K562 (cell line): Measurements from ENCODE around the gene TRPM4. TPM values are rescaled to one million over a fixed set of nuclear protein-coding genes. Genes with fewer than 3 reads are reported as not detected.
A peak's percentile ranks its signal among the peaks of the same experiment; 100 is the strongest.

Experiments
- CBX1 ChIP-seq: sonication (generic); IDR thresholded peaks from 2 replicates; pipeline ENCODE4 v1.6.1; 2016; ENCODE audit warnings: antibody characterized with exemption, low read depth, mild to moderate bottlenecking
- CHCHD3 ChIP-seq: fragments of 250-450 bp; sonication (Bioruptor Pico); IDR thresholded peaks from 2 replicates; pipeline ENCODE4 v2.1.2; 2022; ENCODE audit warnings: mild to moderate bottlenecking
- CREBBP ChIP-seq: IDR thresholded peaks from one replicate; pipeline ENCODE4 v1.6.1; 2012; ENCODE audit warnings: low read depth, mild to moderate bottlenecking, control low read depth, inconsistent platforms, low read length
- EGR1 ChIP-seq: fragments of 450-650 bp; conservative IDR thresholded peaks from 2 replicates; pipeline ENCODE4 v1.6.1; 2017; ENCODE audit warnings: mild to moderate bottlenecking
- FOXA1 ChIP-seq: fragments of 450-650 bp; IDR thresholded peaks from 2 replicates; pipeline ENCODE4 v1.6.1; 2016; ENCODE audit warnings: mild to moderate bottlenecking, borderline replicate concordance
- FOXA3 ChIP-seq, 2 experiments: fragments of 450-650 bp in 1 of 2; sonication (generic) in 1 of 2; formaldehyde crosslinking; IDR thresholded peaks in 1 of 2; conservative IDR thresholded peaks in 1 of 2; 2 replicates each; pipeline versions ENCODE4 v1.4.0 to v1.8.0; 2020 to 2022; ENCODE audit warnings: mild to moderate bottlenecking in 2 of 2, missing genetic modification reagents in 1 of 2
- FOXK2 ChIP-seq, 2 experiments: fragments of 450-650 bp; IDR thresholded peaks in 1 of 2; conservative IDR thresholded peaks in 1 of 2; 2 replicates each; pipeline ENCODE4 v1.6.1; 2016; ENCODE audit warnings: low read depth in 2 of 2, mild to moderate bottlenecking in 1 of 2
- GABPB2 ChIP-seq: fragments of 250-450 bp; sonication (Bioruptor Pico); conservative IDR thresholded peaks from 2 replicates; pipeline ENCODE4 v1.5.1; 2021; ENCODE audit warnings: mild to moderate bottlenecking
- HDAC1 ChIP-seq, 2 experiments: fragments of 450-650 bp; IDR thresholded peaks; 2 replicates each; pipeline ENCODE4 v1.6.1; 2016 to 2017; ENCODE audit warnings: inconsistent platforms in 1 of 2, mild to moderate bottlenecking in 1 of 2, moderate library complexity in 1 of 2
- LCOR ChIP-seq: sonication (generic); formaldehyde crosslinking; IDR thresholded peaks from 2 replicates; pipeline ENCODE4 v1.8.0; 2022; ENCODE audit warnings: mild to moderate bottlenecking, missing genetic modification reagents
- MEF2A ChIP-seq: IDR thresholded peaks from 2 replicates; pipeline ENCODE4 v1.6.1; 2011; ENCODE audit warnings: low read depth, mild to moderate bottlenecking, low read length, moderate library complexity; ENCODE audit not compliant: control insufficient read depth
- SIN3A ChIP-seq, 2 experiments: fragments of 150-350 bp in 1 of 2; IDR thresholded peaks; 2 replicates each; pipeline ENCODE4 v1.6.1; 2011 to 2016; ENCODE audit warnings: borderline replicate concordance in 2 of 2, low read depth in 2 of 2, low read length in 2 of 2, mild to moderate bottlenecking in 2 of 2, moderate library complexity in 2 of 2; ENCODE audit not compliant: control insufficient read depth in 1 of 2
- SP2 ChIP-seq: IDR thresholded peaks from 2 replicates; pipeline ENCODE4 v1.6.1; 2011; ENCODE audit warnings: mild to moderate bottlenecking, low read depth, low read length, moderate library complexity; ENCODE audit not compliant: poor library complexity, severe bottlenecking; ENCODE audit errors: extremely low read depth
- TCF7L2 ChIP-seq: fragments of 150-350 bp; IDR thresholded peaks from 2 replicates; pipeline ENCODE4 v1.6.1; 2016; ENCODE audit warnings: low read depth, mild to moderate bottlenecking, low read length, moderate library complexity
- ZFP36 ChIP-seq: fragments of 150-350 bp; IDR thresholded peaks from 2 replicates; pipeline ENCODE4 v1.6.1; 2018; ENCODE audit warnings: low read length, low read depth; ENCODE audit not compliant: partially characterized antibody
- ZNF212 ChIP-seq: fragments of 450-650 bp; formaldehyde crosslinking; IDR thresholded peaks from 2 replicates; pipeline ENCODE4 v1.4.0; 2020; ENCODE audit warnings: mild to moderate bottlenecking
- ZNF436 ChIP-seq: fragments of 250-450, 450-650 bp; sonication (Bioruptor Pico); formaldehyde crosslinking; IDR thresholded peaks from 2 replicates; pipeline ENCODE4 v1.7.0; 2020; ENCODE audit warnings: mild to moderate bottlenecking
- polyA plus RNA-seq, 8 experiments: library from polyadenylated mRNA; depleted of rRNA in 4 of 8; stranded (reverse) in 5 of 8; unstranded in 3 of 8; fragments of >200 nt; fragmentation: Nextera tagmentation in 2 of 8; fragmentation: Illumina TruSeq in 1 of 8; extraction: Ambion mirVana in 2 of 8; extraction: Trizol in 1 of 8; gene quantifications; 2 replicates each; pipeline versions ENCODE4 v1.2.1 to v1.2.3, GENCODE V29; 2011 to 2014; ENCODE audit warnings: inconsistent platforms in 1 of 8, missing spikeins in 1 of 8
- total RNA-seq, 7 experiments: library from RNA; depleted of rRNA in 6 of 7; stranded (reverse); fragments of >200 nt in 6 of 7; fragmentation: Illumina TruSeq in 2 of 7; extraction: Trizol in 2 of 7; gene quantifications; 2 replicates each; pipeline versions ENCODE4 v1.2.1 to v1.2.3, GENCODE V29; 2011 to 2021; ENCODE audit warnings: low replicate concordance in 1 of 7
- TF ChIP-seq, protein P1 (sequence below): fragments of 450-650 bp; formaldehyde crosslinking; IDR thresholded peaks from 2 replicates; pipeline ENCODE4 v1.4.0; 2020; ENCODE audit warnings: mild to moderate bottlenecking, moderate library complexity
- TF ChIP-seq, protein P2 (sequence below): sonication (generic); formaldehyde crosslinking; IDR thresholded peaks from 2 replicates; pipeline ENCODE4 v1.8.0; 2022; ENCODE audit warnings: mild to moderate bottlenecking, missing genetic modification reagents
- TF ChIP-seq, protein P3 (sequence below): fragments of 200-800 bp; sonication (Bioruptor generic); IDR thresholded peaks from 2 replicates; pipeline ENCODE4 v1.6.1; 2017; ENCODE audit warnings: missing genetic modification characterization, missing compliant biosample characterization

Gene TRPM4
- total and polyA plus RNA-seq, 9 of the 15 experiments (the other 6 are each of a cell fraction or from before 2014, with no cell fraction given), result 6.5 to 45.4 (median 15.2) TPM

DNA sequence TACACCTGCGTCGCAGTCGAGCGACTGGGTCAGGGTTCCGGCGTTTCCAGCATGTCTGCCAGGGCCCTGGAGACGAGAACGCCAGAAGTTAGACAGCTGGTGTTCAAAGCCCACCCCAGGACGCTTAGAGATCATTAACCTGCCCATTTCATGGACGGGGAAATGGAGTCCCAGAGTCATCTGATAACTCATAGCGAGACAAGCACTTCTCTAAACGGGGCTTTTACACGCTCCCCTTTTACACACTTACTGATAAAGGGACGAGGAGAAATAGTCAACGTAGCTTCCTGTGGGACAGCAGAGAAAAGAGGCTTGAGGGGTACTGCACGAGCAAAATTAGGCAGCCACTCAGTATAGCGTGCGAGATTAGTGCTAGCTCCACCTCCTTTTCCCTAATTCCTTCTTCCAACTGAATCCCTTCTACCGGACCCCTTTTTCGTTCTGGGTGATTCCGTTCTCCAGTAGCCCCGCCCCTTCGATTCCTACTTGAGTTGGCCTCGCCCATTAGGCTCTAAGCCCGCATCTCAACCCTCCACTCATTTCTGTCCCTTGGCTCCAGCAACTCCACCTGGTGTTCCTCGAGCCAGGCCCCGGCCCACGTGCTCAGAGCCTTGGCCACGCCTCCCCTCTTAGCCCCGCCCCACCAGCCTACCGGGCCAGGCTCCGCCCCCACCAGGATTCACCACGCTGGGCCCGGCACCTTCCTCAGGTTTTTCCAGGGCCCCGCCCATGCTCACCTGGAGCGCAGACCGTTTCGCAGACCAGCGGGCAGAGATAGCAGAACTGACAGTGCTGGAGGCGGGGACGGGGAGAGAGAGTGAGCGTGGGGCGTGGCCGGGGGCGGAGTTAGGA, 6.1 kb upstream of the TRPM4 start (continued):
- TF ChIP-seq ZNF212 (no peak), EGR1 (peak; percentile 57), FOXK2 (conservative IDR thresholded peaks at IDR 0.05 in 1 of 2, IDR thresholded peaks at IDR 0.05 in 1 of 2; ENCODE audit: low read depth in 2 of 2) (peak; percentile 68 to 80; a peak in 3 of 4 replicates), CREBBP (no peak), SIN3A (IDR thresholded peaks at IDR 0.05; ENCODE audit: borderline replicate concordance in 2 of 2, control insufficient read depth in 1 of 2, low read depth in 2 of 2, low read length in 2 of 2) (peak; percentile 76 to 94; a peak in 3 of 4 replicates), SP2 (no peak), FOXA3 (CRISPR knock-in tag; conservative IDR thresholded peaks at IDR 0.05 in 1 of 2, IDR thresholded peaks at IDR 0.05 in 1 of 2) (no peak), ZFP36 (no peak), CBX1 (0 out of 2 replicates have a peak, but pooled peaks have one; percentile 73), CHCHD3 (CRISPR knock-in tag) (no peak), ZNF436 (no peak), MEF2A (no peak), LCOR (peak; percentile 66; the same call in 1 of the 2 replicates), TCF7L2 (peak; percentile 59; the same call in 1 of the 2 replicates), GABPB2 (no peak), FOXA1 (no peak), HDAC1 (IDR thresholded peaks at IDR 0.05) (peak; percentile 39 to 87; a peak in 2 of 4 replicates)
- TF ChIP-seq, protein P1, sequence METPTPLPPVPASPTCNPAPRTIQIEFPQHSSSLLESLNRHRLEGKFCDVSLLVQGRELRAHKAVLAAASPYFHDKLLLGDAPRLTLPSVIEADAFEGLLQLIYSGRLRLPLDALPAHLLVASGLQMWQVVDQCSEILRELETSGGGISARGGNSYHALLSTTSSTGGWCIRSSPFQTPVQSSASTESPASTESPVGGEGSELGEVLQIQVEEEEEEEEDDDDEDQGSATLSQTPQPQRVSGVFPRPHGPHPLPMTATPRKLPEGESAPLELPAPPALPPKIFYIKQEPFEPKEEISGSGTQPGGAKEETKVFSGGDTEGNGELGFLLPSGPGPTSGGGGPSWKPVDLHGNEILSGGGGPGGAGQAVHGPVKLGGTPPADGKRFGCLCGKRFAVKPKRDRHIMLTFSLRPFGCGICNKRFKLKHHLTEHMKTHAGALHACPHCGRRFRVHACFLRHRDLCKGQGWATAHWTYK, result no peak
- TF ChIP-seq, protein P2, sequence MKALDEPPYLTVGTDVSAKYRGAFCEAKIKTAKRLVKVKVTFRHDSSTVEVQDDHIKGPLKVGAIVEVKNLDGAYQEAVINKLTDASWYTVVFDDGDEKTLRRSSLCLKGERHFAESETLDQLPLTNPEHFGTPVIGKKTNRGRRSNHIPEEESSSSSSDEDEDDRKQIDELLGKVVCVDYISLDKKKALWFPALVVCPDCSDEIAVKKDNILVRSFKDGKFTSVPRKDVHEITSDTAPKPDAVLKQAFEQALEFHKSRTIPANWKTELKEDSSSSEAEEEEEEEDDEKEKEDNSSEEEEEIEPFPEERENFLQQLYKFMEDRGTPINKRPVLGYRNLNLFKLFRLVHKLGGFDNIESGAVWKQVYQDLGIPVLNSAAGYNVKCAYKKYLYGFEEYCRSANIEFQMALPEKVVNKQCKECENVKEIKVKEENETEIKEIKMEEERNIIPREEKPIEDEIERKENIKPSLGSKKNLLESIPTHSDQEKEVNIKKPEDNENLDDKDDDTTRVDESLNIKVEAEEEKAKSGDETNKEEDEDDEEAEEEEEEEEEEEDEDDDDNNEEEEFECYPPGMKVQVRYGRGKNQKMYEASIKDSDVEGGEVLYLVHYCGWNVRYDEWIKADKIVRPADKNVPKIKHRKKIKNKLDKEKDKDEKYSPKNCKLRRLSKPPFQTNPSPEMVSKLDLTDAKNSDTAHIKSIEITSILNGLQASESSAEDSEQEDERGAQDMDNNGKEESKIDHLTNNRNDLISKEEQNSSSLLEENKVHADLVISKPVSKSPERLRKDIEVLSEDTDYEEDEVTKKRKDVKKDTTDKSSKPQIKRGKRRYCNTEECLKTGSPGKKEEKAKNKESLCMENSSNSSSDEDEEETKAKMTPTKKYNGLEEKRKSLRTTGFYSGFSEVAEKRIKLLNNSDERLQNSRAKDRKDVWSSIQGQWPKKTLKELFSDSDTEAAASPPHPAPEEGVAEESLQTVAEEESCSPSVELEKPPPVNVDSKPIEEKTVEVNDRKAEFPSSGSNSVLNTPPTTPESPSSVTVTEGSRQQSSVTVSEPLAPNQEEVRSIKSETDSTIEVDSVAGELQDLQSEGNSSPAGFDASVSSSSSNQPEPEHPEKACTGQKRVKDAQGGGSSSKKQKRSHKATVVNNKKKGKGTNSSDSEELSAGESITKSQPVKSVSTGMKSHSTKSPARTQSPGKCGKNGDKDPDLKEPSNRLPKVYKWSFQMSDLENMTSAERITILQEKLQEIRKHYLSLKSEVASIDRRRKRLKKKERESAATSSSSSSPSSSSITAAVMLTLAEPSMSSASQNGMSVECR (CRISPR knock-in tag), result peak; percentile 94
- TF ChIP-seq, protein P3, sequence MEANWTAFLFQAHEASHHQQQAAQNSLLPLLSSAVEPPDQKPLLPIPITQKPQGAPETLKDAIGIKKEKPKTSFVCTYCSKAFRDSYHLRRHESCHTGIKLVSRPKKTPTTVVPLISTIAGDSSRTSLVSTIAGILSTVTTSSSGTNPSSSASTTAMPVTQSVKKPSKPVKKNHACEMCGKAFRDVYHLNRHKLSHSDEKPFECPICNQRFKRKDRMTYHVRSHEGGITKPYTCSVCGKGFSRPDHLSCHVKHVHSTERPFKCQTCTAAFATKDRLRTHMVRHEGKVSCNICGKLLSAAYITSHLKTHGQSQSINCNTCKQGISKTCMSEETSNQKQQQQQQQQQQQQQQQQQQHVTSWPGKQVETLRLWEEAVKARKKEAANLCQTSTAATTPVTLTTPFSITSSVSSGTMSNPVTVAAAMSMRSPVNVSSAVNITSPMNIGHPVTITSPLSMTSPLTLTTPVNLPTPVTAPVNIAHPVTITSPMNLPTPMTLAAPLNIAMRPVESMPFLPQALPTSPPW (CRISPR knock-in tag), result peak; percentile 9; the same call in 1 of the 2 replicates
